Measurements from ENCODE around the gene SLC25A41. TPM values are rescaled to one million over a fixed set of nuclear protein-coding genes. Genes with fewer than 3 reads are reported as not detected.
"Not testable (repeated sequence)": the region's sequence is repeated elsewhere in the genome, so short reads cannot be mapped to it uniquely, and the experiment has no call there.

Gene SLC25A41
- total RNA-seq, 1 donor: not detected

DNA sequence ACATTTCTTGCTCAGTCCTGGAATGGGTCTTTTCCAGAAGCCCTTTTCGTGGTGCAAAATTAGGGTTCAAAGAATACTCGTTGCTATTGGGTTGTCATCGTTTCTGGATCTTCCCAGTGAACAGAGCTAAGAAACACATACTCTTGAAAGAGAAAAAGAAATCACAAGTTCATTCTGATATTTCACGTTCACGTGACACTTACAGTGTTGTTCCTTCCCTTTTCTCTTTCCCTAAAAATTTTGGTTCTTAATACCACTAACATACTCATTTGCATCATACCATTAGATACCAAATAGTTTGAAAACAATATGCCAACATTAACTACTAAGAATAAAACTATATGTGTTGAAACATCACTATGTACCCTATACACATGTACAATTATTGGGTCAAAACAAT lies 27.2 kb downstream of the SLC25A41 start:
- Histone ChIP-seq H3K79me2 (ENCODE audit: insufficient read depth, low read length) (no peaks in the 10 kb centered on the region), H3K27ac (ENCODE audit: low read depth, low read length) (no peak overlapping the region), H3K4me1 (ENCODE audit: insufficient read depth, low read length) (no peaks in the 10 kb centered on the region), H3K4me2 (ENCODE audit: insufficient read depth, low read length) (no peak overlapping the region), H4K20me1 (ENCODE audit: insufficient read depth, low read length) (no peaks in the 10 kb centered on the region), H3K36me3 (ENCODE audit: insufficient read depth, low read length) (no peaks in the 10 kb centered on the region), H2AFZ (ENCODE audit: low read length) (no peak overlapping the region), H3K9me3 (ENCODE audit: low read depth, low read length) (no peaks in the 10 kb centered on the region), H3K27me3 (ENCODE audit: insufficient read depth, low read length) (no peaks in the 10 kb centered on the region), H3K4me3 (ENCODE audit: insufficient read depth, low read length) (no peak overlapping the region)
- no peak for DNase-seq (ENCODE audit: insufficient read length, low spot score, missing footprints)
- TF ChIP-seq, protein P1, sequence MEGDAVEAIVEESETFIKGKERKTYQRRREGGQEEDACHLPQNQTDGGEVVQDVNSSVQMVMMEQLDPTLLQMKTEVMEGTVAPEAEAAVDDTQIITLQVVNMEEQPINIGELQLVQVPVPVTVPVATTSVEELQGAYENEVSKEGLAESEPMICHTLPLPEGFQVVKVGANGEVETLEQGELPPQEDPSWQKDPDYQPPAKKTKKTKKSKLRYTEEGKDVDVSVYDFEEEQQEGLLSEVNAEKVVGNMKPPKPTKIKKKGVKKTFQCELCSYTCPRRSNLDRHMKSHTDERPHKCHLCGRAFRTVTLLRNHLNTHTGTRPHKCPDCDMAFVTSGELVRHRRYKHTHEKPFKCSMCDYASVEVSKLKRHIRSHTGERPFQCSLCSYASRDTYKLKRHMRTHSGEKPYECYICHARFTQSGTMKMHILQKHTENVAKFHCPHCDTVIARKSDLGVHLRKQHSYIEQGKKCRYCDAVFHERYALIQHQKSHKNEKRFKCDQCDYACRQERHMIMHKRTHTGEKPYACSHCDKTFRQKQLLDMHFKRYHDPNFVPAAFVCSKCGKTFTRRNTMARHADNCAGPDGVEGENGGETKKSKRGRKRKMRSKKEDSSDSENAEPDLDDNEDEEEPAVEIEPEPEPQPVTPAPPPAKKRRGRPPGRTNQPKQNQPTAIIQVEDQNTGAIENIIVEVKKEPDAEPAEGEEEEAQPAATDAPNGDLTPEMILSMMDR (IDR thresholded peaks at IDR 0.05; ENCODE audit: extremely low read depth, low read depth, low read length): no peak

DNA sequence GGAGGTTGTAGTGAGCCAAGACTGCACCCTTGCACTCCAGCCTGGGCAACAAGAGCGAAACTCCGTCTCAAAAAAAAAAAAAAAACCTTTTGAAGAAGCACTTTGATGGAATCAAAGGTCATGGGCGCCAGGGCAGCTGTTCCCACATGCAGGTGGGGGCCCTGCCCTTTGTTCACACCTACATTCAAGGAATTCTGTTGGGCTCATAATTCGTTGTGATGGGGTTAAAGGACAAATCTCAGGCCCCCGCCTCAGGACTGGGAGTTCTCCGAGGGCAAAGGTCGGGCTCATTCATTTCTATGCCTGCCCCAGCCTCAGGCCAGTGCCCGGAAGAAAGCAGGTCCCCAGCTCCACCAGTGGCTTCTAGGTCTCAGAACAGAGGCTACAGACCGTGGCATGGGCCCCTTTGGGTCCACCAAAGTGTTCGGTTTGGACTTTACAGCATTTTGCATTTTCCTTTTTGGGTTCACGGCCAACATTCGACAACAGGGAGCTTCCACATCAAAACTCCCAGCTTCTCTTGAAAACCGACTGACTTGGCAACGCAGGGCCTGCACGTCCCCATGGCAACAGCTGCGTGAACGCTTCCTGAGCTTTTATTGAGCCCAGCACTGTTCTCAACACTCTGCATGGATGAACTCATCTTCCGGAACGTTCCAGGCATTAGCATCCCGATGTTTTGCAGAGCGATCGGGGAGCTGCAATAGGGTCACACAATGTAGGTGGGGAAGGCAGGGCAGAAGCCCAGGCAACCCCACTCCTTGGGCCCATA lies 30.5 kb downstream of the SLC25A41 start:
- TF ChIP-seq, protein P1 (IDR thresholded peaks at IDR 0.05; ENCODE audit: extremely low read depth, low read depth, low read length): no peak
- H2AFZ ChIP-seq (ENCODE audit: low read length): peak overlapping the region; percentile 80

DNA sequence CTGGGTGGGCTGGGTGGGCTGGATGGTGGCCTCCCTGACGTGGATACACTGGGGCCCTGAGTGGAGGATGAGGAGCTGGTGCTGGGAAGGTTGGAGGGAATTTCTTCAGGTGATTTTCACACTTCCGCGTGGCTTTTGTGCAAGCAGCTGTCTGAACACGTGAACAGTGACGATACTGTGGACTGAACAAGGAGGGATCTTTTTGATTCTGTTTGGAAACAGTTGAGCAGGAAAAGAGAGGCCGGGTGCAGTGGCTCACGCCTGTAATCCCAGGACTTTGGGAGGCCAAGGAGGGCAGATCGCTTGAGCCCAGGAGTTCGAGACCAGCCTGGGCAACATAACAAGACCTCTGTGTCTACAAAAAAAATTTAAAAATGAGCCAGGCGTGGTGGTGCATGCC lies 31.5 kb downstream of the SLC25A41 start:
- TF ChIP-seq, protein P1 (IDR thresholded peaks at IDR 0.05; ENCODE audit: extremely low read depth, low read depth, low read length): no peak
- no peaks in the 10 kb centered on the region for H3K4me1 ChIP-seq (ENCODE audit: insufficient read depth, low read length)
- H3K79me2 ChIP-seq (ENCODE audit: insufficient read depth, low read length): no peaks in the 10 kb centered on the region
- H3K4me3 ChIP-seq (ENCODE audit: insufficient read depth, low read length): no peak overlapping the region
- H3K4me2 ChIP-seq (ENCODE audit: insufficient read depth, low read length): no peak overlapping the region
- H2AFZ ChIP-seq (ENCODE audit: low read length): no peak overlapping the region
- no peak overlapping the region for H3K27ac ChIP-seq (ENCODE audit: low read depth, low read length)
- H3K9me3 ChIP-seq (ENCODE audit: low read depth, low read length): no peaks in the 10 kb centered on the region
- no peak for DNase-seq (ENCODE audit: insufficient read length, low spot score, missing footprints)
- no peaks in the 10 kb centered on the region for H3K36me3 ChIP-seq (ENCODE audit: insufficient read depth, low read length)
- no peaks in the 10 kb centered on the region for H4K20me1 ChIP-seq (ENCODE audit: insufficient read depth, low read length)
- H3K27me3 ChIP-seq (ENCODE audit: insufficient read depth, low read length): no peaks in the 10 kb centered on the region

More for the DNA sequence above, 30.5 kb downstream of the SLC25A41 start:
- no peaks in the 10 kb centered on the region for H3K79me2 ChIP-seq (ENCODE audit: insufficient read depth, low read length)
- no peak overlapping the region for H3K4me3 ChIP-seq (ENCODE audit: insufficient read depth, low read length)
- no peaks in the 10 kb centered on the region for H3K4me1 ChIP-seq (ENCODE audit: insufficient read depth, low read length)
- H3K27me3 ChIP-seq (ENCODE audit: insufficient read depth, low read length): no peaks in the 10 kb centered on the region
- peak overlapping the region; percentile 36 for H3K4me2 ChIP-seq (ENCODE audit: insufficient read depth, low read length)
- H4K20me1 ChIP-seq (ENCODE audit: insufficient read depth, low read length): no peaks in the 10 kb centered on the region
- peak; percentile 72 for DNase-seq (ENCODE audit: insufficient read length, low spot score, missing footprints)
- no peaks in the 10 kb centered on the region for H3K9me3 ChIP-seq (ENCODE audit: low read depth, low read length)
- no peaks in the 10 kb centered on the region for H3K36me3 ChIP-seq (ENCODE audit: insufficient read depth, low read length)
- H3K27ac ChIP-seq (ENCODE audit: low read depth, low read length): no peak overlapping the region

DNA sequence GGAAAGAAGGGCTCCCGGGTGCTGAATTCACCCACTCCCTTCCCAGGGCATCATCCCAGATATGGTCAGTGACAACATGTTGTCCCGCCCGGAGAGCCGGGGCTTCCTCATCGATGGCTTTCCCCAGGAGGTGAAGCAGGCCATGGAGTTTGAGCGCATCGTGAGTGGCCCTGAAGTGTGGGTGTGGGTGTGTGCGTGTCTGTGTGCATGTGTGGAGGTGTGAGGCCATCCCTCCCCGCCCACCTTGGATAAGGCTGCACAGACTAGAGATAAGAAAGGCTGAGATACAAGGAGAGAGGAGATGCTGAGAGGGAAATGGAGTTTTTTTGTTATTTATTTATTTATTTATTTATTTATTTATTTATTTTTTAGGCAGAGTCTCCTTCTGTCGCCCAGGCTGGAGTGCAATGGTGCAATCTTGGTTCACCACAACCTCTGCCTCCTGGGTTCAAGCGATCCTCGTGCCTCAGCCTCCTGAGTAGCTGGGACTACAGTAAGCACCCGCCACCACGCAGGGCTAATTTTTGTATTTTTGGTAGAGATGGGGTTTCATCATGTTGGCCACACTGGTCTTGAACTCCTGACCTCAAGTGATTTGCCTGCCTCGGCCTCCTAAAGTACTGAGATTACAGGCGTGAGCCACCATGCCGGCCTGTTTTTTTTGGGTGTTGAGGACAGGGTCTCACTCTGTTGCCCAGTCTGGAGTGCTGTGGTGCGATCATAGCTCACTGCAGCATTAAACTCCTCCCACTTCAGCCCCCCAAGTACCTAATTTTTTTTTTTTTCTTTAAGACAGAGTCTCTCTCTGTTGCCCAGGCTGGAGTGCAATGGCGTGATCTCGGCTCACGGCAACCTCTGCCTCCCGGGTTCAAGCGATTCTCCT lies 33.3 kb downstream of the SLC25A41 start:
- not testable (repeated sequence) for H4K20me1 ChIP-seq (ENCODE audit: insufficient read depth, low read length); DNase-seq (ENCODE audit: insufficient read length, low spot score, missing footprints); H3K79me2 ChIP-seq (ENCODE audit: insufficient read depth, low read length); H3K4me2 ChIP-seq (ENCODE audit: insufficient read depth, low read length); H3K4me3 ChIP-seq (ENCODE audit: insufficient read depth, low read length); H3K4me1 ChIP-seq (ENCODE audit: insufficient read depth, low read length); H3K27ac ChIP-seq (ENCODE audit: low read depth, low read length); H2AFZ ChIP-seq (ENCODE audit: low read length); H3K9me3 ChIP-seq (ENCODE audit: low read depth, low read length); H3K36me3 ChIP-seq (ENCODE audit: insufficient read depth, low read length); H3K27me3 ChIP-seq (ENCODE audit: insufficient read depth, low read length)

All from osteoblast (primary cell).